Gastroesophageal sphincter (tissue), 3 donors: ENCODE results near the gene SLC38A7.

ENCODE experiments used
- EP300 ChIP-seq: sonication (generic); formaldehyde crosslinking; IDR thresholded peaks from one replicate; pipeline ENCODE4 v1.6.1; 2017; ENCODE audit warnings: antibody characterized with exemption, mild to moderate bottlenecking
- POLR2A ChIP-seq, 2 donors: fragments of 450-650 bp; IDR thresholded peaks; one replicate each; pipeline ENCODE4 v1.6.1; 2017; ENCODE audit warnings: antibody characterized with exemption in 2 of 2, mild to moderate bottlenecking in 2 of 2, moderate library complexity in 1 of 2
- POLR2AphosphoS5 ChIP-seq: sonication (generic); formaldehyde crosslinking; IDR thresholded peaks from one replicate; pipeline ENCODE4 v1.6.1; 2017; ENCODE audit warnings: antibody characterized with exemption
- TF ChIP-seq, protein P1 (sequence below), 4 experiments: fragments of 200-600 bp in 2 of 4; fragments of 450-650 bp in 2 of 4; sonication (generic) in 1 of 4; IDR thresholded peaks; one replicate each; pipeline ENCODE4 v1.5.1; 2017 to 2019; ENCODE audit warnings: antibody characterized with exemption in 4 of 4, mild to moderate bottlenecking in 2 of 4, moderate library complexity in 2 of 4

DNA sequence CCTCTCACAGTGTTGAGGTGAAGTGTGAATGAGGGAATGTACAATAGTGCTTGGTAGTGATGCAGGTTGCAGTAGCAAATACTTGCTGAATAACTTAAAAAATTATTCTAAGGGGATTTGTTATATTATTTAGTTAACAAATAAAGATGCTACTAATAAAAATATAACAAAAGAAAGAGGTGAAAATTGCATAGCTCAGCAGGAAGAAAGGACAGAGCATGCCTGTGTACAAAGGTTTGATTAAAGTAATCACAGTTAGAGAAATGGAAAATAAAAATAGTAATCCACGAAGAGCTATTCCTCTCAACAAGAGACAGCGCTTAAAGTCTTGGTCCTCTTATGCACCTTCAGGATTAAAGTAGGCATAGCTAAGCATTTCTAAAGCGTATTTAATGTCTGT, 38.5 kb upstream of the SLC38A7 start:
- TF ChIP-seq POLR2AphosphoS5 (no peak), POLR2A (IDR thresholded peaks at IDR 0.05) (no peak), EP300 (no peak)
- TF ChIP-seq, protein P1, sequence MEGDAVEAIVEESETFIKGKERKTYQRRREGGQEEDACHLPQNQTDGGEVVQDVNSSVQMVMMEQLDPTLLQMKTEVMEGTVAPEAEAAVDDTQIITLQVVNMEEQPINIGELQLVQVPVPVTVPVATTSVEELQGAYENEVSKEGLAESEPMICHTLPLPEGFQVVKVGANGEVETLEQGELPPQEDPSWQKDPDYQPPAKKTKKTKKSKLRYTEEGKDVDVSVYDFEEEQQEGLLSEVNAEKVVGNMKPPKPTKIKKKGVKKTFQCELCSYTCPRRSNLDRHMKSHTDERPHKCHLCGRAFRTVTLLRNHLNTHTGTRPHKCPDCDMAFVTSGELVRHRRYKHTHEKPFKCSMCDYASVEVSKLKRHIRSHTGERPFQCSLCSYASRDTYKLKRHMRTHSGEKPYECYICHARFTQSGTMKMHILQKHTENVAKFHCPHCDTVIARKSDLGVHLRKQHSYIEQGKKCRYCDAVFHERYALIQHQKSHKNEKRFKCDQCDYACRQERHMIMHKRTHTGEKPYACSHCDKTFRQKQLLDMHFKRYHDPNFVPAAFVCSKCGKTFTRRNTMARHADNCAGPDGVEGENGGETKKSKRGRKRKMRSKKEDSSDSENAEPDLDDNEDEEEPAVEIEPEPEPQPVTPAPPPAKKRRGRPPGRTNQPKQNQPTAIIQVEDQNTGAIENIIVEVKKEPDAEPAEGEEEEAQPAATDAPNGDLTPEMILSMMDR (IDR thresholded peaks at IDR 0.05): no peak
